OCI-LY1 (cell line): ENCODE data around the gene EMSY.

Experiments used
- EZH2 ChIP-seq: fragments of 200-600 bp; sonication (generic), shearing (Covaris generic); IDR thresholded peaks from 2 replicates; pipeline ENCODE4 v1.8.0; 2017; ENCODE audit warnings: borderline replicate concordance, mixed run types, mild to moderate bottlenecking, antibody characterized with exemption, low read length, moderate library complexity, mixed read lengths
- TF ChIP-seq, protein P1 (sequence below): fragments of 200-600 bp; sonication (generic), shearing (Covaris generic); IDR thresholded peaks from 2 replicates; pipeline ENCODE4 v1.5.1; 2017; ENCODE audit warnings: mild to moderate bottlenecking, antibody characterized with exemption, low read length, moderate library complexity, mixed read lengths

DNA sequence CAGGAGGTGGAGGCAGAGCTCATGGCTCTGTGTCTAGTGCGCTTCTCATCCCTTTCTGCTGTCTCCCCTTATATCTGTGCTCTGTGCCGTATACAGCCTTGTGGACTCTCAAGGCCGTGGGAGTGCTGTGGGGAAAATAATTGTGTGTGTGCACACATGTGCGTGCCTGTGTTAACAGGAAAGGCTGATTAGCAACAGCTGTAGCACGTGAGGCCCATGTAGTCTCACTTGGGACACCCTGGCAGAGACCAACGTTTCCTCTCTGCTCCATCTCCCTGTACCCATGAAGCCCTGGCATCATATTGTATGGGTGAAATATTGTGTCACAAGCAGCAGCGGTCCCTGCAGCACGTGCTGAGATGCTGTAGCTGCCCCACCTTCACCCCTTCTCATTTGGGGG lies 116.4 kb downstream of the EMSY start:
- TF ChIP-seq, protein P1, sequence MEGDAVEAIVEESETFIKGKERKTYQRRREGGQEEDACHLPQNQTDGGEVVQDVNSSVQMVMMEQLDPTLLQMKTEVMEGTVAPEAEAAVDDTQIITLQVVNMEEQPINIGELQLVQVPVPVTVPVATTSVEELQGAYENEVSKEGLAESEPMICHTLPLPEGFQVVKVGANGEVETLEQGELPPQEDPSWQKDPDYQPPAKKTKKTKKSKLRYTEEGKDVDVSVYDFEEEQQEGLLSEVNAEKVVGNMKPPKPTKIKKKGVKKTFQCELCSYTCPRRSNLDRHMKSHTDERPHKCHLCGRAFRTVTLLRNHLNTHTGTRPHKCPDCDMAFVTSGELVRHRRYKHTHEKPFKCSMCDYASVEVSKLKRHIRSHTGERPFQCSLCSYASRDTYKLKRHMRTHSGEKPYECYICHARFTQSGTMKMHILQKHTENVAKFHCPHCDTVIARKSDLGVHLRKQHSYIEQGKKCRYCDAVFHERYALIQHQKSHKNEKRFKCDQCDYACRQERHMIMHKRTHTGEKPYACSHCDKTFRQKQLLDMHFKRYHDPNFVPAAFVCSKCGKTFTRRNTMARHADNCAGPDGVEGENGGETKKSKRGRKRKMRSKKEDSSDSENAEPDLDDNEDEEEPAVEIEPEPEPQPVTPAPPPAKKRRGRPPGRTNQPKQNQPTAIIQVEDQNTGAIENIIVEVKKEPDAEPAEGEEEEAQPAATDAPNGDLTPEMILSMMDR: no peak
- TF ChIP-seq EZH2: no peak
